Right hindlimb (tissue), 1 donor: Measurements from ENCODE around the gene FBXO2.

ENCODE experiments used
- DNase-seq: peaks from one replicate; pipeline ENCODE4 v3.0.0-alpha.2; 2018

Gene FBXO2

DNA sequence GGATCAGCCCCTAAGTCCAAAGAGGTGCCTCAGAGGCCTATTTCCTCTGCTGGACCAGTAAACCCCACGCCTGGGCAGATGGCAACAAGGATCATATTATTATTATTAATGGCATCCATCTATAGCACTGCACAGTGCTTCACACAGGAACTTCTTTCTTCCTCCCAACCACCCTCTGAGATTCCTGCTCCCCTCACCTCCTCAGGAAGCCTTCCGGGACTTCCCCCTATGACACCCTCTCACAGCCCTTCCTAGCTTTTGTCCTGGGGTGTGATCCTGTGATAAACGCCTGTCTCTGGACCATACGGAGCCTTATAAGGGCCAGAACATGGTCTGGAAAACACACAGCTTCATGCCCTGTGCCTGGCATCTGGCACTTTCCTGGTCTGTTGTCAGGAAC, 3.2 kb downstream of the FBXO2 start:
- no peak for DNase-seq

DNA sequence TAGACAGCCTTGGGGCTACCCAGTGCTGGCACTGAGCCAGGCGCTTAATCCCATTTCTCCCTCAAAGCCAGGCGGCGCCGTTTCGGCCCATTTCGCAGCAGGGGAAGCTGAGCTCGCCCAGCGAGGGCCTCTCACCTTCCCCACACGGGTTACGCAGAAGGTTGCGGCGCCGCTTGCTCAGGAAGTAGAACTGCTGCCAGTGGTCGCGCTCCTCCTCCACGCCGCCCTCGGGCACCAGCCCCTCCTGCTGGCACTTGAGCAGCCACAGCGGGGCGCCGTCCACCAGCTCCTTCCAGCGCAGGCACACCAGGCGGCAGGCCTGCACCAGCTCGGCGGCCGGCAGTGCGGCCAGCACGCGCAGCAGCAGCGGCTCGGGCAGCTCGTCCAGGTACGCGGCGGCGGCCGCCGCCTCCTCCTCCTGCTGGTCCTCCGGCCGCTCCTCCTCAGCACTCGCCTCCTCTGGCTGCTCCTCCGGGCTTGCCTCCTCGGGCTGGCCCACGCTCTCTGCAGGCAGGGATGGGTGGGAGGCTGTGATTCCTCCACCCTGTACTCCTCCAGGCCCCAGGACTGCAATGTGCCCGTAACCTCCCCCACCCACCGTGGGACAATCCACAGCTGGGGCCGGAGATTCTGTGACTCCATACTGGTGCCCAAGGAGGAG, 3.8 kb downstream of the FBXO2 start:
- DNase-seq: peak; percentile 66

DNA sequence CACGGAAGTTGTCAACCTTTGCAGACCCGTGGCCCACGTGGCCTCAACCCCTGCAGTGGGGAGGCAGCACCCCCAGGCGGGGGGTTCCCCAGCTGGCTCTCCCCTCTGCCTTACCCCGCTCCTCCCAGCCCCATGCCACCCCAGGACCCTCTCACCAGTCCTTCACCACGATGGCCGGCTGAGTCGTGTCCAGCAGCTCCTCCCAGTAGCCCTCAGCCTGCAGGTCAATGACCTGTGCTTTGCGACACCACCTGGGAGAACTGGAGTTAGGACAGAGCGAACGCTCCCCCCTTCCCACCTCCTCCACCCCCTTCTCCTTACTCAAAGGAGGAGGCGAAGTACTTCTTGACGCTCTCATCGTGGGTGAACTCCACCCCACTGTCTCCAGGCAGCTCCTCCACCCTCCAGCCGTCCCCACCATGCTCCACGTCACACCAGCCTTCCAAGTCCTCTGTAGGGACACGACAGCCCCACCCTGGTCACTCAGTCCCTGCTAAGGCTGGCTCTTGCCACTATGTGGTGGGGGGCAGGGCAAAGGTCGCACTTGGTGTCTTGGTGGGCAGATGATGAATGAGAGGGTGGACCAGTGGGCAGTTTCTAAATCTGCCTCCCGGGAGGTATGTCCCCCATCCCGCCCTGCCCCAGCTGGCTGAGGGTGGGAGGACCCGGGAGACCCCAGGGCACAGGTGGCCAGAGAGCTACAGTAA, 4.5 kb downstream of the FBXO2 start:
- DNase-seq: no peak

DNA sequence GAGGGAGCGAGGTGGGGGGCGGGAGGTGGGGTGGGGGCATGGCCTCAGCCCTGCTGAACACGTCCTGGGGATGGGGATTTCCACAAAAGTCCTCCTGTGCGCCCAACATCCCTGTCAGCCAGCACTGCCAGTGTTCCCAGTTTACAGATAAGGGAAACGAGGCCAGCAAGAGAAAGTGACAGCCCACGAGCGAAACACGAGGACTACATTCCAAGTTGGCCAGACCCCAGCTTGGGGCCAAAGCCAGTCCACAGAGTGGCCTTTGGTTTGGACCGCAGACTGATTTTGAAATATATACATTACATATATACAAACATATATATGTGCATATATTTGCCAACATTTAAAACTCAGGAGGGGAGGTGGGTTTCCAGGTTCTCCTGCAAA, 5.0 kb downstream of the FBXO2 start:
- no peak for DNase-seq

DNA sequence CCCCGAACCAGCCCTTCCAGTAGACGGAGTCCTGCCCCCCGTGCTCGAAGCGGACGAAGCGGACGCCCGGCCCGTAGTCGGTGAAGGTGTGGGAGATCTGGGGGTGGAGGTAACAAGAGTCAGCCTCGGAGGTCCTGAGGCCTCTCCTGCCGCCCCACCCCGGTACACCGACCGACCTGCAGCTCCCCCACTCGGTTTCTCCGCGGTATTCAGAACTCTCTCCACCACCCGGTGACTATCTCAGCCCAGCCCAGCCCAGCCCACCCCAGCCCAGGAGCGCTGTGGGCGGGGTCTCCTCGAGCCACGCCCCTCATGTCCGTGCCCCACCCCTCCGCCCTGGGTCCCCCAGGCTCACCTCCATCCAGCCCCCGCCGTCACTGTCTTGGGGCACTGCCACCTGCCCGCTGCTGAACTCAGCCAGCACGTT, 5.5 kb downstream of the FBXO2 start:
- peak; percentile 44 for DNase-seq

DNA sequence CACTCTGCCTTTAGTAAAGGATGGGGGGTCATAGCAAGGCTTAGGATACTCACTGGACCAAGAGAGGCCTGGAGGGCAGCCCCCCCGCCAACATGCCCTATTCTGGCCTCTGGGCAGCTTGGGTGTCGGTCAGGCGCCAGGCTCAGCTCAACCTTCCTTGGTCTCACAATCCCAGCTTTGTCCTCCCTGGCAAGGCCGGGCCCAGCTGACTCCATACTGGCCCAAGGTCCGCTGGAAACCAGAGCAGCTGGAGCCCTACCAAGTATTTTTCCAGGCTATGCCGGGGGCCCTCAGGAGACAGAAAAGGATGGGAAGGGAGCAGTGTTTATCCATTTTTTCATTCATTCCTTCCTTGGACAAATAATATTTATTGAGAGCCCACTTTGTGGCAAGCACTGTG, 6.2 kb downstream of the FBXO2 start:
- DNase-seq: peak; percentile 51

DNA sequence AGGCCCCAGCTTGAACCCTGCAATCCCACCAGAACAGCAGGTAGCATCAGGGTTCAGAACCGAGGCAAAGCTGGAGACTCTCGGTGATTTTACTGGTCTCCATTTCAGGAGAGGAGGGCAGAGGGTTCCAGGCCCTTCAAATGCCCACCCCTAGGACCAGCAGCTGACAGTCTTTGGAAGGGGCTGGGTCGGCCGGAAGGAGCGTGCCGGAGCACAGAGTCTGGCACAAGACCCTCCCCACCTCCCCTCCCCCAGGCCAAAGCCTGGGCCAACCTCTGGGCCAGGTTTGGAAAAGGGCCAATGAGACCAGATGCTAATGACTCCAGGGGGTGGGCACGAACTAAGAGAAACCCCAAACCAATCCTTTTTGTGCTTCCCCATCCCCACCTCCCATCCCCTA, 6.9 kb downstream of the FBXO2 start:
- DNase-seq: no peak

DNA sequence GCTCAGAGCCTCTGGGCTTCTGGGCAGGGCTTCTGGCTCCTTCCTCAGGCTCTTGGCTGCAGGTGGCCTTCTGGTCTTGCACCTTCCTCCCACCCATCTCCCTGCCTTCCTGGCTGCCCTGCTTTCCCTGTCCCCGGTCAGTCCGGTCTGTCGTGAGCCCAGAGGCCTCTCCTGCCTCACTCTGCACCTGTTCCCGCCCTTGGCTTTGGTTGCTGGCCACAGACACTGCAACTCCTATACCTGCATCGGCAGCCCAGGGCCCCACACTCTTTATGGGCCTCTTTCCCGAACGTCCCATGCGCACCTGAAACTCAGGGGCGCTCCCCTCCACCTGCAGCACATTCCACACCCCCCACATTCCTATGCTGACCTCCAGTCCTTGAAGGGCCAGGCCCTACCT, 7.9 kb downstream of the FBXO2 start:
- no peak for DNase-seq

DNA sequence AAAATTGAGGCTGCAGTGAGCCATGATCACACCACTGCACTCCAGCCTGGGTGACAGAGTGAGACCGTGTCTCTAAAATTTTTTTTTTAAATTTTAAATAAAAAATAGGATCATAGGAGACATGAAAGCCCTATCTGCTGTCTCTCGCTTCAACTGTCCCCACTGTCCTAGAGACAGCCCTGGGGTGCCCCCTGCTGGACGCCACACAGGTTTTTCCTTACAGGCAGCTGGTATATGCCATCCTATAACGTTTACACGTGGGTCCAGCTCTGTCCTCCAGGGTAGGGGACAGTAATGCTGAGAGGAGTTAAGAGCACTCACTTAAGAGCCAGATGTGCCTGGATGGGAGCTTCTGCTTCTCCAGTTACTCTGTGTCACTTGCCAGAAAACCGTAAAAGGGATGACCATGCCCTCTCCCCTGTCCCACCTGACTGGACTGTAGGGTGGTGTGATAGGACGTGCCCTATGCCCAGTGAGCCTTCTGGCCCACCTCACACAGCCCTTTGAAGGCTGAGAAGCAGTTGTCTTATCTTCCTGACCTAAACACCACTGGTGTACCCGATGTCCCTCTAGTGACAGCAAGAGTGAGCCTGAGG, 8.5 kb downstream of the FBXO2 start:
- peak; percentile 79 for DNase-seq

DNA sequence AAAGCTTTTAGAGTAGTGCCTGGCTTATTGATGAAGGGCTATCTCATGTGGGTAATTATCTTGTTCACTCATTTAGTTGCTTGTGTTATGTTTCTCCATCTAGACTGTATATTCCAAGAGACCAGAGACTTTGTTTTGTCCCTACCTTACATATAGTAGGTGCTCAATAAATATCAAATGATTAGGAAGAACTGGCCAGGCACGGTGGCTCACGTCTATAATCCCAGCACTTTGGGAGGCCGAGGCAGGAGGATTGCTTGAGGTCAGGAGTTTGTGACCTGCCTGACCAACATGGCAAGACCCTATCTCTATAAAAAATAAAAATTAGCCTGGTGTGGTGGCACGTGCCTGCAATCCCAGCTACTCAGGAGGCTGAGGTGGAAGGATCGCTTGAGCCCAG, 9.0 kb downstream of the FBXO2 start:
- DNase-seq: no peak

DNA sequence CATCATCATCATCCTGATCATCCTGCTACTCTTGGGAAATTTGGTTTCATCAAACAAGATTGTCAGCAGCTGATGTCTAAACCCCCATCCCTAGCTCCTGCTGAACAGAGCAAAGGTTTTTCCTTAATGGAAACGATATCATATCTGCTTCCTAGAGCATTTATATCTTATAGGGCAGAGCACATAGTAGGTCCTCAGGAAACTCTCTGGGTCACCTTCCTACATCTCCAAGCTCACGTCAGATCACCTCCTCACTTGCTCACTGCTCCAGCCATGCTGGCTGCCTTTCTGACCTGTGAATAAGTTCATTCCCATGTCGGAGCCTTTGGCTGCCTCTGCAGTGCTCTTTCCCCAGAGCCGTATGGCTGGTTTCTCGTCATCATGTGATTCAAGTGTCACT, 10.4 kb downstream of the FBXO2 start:
- no peak for DNase-seq

DNA sequence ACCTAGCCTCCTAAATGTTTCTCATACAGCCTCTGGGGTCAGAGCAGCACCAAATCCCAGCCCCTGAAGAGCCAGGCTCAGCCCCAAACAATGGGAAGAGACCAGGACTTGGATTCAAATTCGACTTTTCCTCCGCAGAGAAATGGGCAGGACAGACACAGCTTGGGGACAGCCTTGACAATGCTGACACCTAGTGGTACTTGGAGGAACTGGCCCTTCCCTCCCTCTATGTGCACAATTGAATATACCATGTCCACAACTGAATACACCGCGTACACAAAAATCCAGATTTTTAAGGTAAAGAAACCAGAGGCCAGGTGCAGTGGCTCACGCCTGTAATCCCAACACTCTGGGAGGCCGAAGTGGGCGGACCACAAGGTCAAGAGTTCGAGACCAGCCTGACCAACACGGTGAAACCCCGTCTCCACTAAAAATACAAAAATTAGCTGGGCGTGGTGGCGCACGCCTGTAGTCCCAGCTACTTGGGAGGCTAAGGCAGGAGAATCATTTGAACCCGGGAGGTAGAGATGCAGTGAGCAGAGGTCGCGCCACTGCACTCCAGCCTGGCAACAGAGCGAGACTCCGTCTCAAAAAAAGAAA, 11.7 kb downstream of the FBXO2 start:
- DNase-seq: peak; percentile 71

DNA sequence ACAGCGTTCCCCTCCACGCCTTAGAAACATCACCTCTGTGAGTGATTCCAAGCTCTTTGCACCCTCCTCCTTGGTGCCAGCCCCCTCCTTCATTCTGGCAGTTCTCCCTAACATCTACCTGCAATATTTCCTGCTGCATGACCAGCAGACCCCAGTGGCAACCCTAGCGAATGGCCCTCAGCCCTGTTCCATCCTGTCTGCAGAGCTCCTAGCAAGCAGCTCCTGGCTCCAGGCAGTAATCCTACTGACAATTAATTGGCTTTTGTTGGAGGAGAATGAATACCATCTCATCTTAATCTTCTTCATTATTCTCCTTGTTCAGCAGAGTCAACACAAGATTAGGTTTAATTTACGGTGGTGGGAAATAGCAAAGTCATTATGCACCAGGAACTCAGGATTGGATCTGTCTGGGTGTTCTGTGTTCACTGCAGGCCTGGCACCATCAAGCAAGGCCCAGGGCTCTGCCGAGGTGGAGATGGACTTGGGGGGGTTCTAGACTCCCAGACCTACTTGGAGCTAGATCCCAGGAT, 12.4 kb downstream of the FBXO2 start:
- no peak for DNase-seq

DNA sequence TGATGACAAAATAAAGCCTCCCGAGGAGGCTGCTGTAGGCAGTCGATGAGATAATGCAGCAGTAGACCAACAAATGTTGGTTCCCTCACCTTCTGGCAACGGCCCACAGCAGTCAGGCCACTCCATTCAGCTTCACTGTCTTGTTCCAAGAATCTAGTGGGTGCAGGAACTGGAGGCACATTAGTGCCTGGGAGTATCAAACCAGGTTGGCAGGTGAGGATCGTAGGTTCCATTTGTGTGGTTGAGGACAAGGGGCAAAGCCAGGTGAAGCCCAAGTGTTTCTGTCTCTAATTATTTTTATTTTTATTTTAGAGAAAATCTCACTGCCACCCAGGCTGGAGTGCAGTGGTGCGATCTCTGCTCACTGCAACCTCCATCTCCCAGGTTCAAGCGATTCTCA, 13.3 kb downstream of the FBXO2 start:
- DNase-seq: no peak

DNA sequence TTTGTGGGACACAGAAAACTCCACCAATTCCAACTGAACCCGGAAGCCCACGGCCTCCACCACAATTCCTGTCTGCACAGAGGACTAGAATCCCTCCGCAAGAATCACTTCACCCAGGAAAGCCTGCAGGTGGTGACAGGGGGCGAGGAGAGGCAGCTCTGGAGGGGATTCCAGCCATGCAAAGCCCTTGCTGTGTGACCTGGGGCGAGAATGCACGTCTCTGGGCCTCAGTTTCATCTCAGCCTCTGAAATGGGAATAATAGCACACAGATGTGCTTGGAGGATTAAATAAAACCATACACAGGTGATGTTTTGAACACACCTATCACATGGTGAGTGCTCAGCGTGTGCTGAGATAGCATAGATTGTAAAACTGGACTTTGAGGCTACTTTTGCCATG, 14.1 kb downstream of the FBXO2 start:
- DNase-seq: no peak

DNA sequence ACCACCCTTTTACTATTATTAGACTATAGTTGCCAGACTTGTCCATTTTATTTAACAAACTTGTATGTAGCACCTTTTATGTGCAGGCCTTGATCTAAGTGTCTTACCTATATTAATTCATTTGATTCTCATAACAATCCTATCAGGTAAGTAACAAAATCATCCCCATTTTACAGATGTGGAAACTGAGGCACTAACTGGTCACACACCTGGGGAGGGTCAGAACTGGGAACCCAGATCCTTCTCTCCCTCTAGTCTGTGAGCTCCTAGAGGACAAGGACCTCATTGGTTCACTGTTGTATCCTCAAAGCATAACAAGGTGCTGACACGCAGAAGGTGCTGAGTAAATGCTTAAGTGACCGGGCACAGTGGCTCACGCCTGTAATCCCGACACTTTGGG, 14.9 kb downstream of the FBXO2 start:
- DNase-seq: no peak

DNA sequence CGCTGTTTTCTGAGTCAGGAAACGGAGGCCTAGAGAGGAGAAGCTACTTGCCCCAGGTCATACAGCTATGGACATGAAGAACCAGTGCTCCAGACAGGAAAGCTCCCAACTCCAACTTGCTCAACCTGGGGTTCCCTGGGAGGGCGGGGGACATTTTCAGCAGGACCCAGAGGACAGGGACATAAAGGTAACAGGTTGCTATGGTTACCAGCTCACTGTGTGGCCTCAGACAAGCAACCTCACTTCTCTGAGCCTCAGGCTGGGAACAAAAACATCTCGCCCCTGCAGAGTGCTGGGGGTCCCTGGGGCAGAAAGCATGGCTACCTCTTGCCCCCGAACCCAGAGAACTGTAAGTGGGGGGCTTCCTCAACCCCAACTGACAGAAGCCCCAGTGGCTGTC, 16.1 kb downstream of the FBXO2 start:
- no peak for DNase-seq

DNA sequence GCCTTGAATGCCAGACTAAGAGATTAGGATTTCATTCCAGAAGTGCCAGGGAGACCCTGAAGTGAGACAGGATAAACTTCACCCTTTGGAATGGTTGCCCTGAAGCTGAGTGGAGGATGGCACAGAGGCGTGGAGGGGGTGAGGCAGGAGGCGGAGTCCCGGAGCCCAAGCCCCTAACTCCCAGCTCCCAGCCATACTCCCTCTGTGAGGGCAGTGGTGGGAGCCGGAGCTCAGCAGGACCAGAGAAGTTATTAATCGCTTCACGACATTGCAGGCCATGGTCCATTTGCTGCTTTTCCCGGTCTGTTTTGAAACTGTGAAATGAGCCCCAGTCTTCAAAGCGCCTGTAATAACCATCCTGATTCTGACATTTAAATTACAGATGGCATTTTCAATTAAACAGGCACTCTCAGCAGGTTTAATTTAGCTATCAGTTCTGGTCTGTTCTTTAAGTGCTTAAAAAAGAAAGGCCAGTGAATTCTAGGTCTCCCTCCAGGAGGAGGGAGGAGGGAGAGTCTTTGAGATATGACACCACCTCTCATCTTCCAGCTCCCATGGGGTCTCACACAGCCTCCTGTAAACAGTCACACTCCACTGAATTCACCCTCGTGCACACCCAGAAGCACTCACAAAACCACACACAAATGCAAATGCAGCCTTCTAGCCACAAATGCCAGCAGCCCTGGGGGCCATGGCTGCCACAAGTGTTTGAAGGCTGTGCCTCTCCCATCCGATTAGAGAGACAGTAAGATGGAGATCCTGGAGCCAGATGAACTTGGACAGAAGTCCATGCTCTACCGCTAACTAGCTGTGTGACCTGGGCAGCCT, 19.6 kb downstream of the FBXO2 start:
- no peak for DNase-seq

DNA sequence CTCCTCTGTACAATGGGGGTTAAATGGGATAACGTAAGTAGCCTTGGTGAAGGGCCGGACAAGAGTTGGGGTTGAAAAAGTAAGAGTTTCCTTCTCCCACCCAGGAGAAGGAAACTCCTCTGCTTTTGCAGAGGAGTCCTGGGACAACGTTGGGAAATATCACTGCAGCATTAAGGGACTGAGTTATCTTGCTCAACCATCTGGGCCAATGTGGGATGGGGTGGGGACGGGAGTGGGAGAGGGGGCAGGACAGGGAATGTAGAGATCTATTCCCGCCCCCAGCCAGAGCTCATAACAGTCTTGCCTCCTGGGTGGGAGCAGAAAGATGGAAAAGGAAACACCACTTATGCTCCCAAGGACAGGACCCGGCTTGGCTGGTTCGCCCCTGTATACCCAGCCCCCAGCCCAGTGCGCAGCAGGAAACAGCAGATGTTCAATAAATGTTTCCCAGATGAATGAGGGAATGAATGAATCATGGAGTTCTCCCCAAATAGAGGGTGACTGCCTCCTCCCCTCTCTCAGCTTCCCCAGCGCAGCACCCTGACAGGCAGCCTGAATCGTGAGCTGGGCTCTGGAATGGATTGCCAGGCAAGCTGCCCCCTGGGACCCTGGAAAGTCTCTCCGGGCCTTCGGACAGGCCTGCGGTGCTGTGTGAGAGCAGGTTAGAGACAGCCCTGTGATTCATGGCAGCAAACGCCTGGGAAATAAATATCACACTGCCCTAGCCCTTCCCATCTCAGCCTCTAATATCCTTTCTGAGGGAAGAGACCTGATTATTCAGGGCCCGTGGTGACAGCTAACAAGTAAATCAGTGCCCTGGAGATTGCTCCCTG, 24.8 kb downstream of the FBXO2 start:
- no peak for DNase-seq

DNA sequence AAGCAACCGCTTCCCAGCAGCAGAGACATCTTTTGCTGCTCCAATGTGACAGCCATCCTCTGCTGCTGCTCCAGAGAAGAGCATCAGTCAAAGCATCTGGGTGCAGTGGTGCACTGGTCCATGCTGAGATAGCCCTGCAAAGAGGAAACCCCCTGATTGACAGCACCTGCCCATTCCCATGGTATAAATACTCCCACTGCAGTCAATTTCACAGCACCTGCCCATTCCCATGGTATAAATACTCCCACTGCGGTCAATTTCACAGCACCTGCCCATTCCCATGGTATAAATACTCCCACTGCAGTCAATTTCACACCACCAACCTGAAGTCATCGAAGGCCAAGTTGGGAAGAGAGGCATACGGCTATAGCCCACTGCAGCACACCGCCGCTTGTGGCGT, 25.5 kb downstream of the FBXO2 start:
- no peak for DNase-seq

DNA sequence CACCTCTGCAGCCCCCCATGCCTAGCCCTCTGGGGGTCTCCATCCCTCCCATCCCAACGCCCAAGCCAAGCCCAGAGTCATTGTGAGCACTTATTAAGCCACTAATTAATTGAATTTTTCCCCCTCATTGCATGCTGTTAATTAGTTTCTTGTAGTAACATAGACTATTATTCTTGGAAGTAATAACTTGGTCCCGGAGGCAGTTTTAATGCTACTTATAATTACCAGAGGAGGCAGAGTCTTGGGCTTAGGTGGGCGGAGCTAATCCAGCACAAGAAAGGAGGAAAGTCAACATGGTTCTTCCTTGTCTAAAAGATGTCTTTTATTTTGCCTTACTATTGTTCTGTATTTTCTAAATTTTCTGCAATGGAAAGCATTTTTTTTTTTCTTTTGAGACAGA, 27.7 kb downstream of the FBXO2 start:
- no peak for DNase-seq

DNA sequence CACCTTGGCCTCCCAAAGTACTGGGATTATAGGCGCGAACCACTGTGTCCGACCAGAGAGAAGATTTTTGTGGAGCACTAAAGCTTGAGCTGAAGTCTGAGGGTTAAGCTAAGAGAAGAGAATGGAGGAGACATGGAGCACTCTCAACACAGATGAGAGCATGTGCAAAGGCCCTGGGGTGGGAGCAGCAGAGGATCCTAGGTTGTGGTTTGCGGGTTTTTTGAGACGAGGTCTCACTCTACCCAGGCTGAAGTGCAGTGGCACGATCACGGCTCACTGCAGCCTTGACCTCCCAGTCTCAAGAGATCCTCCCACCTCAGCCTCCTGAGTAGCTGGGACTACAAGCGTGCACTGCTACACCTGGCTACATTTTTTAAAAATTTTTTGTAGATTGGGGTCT, 30.5 kb downstream of the FBXO2 start:
- no peak for DNase-seq
